H9 (cell line): ENCODE data around the gene RANBP17. TPM values are rescaled to one million over a fixed set of nuclear protein-coding genes. Genes with fewer than 3 reads are reported as not detected.

Source experiments
- DNase-seq: peaks from one replicate; pipeline ENCODE4 v3.0.0-alpha.2; 2017
- H2AFZ ChIP-seq: one replicate; pipeline ENCODE4 v1.6.1; 2013; ENCODE audit warnings: mild to moderate bottlenecking, low read length, control low read depth, moderate library complexity
- H2AK5ac ChIP-seq: 2 replicates; pipeline ENCODE4 v1.6.1; 2013; ENCODE audit warnings: low read length, control low read depth, mixed read lengths; ENCODE audit not compliant: insufficient read length
- H2BK120ac ChIP-seq: one replicate; pipeline ENCODE4 v1.6.1; 2013; ENCODE audit warnings: low read depth, mild to moderate bottlenecking, low read length, control low read depth, inconsistent platforms; ENCODE audit not compliant: poor library complexity, severe bottlenecking
- H2BK12ac ChIP-seq: 2 replicates; pipeline ENCODE4 v1.6.1; 2013; ENCODE audit warnings: low read length, control low read depth, mixed read lengths, low read depth; ENCODE audit not compliant: insufficient read length
- H2BK15ac ChIP-seq: 2 replicates; pipeline ENCODE4 v1.6.1; 2013; ENCODE audit warnings: low read depth, low read length, control low read depth
- H2BK20ac ChIP-seq: one replicate; pipeline ENCODE4 v1.6.1; 2013; ENCODE audit warnings: low read depth, mild to moderate bottlenecking, low read length, control low read depth, inconsistent platforms; ENCODE audit not compliant: poor library complexity, severe bottlenecking
- H2BK5ac ChIP-seq: 2 replicates; pipeline ENCODE4 v1.6.1; 2013; ENCODE audit warnings: low read length, control low read depth, mixed read lengths; ENCODE audit not compliant: insufficient read length
- H3K14ac ChIP-seq: 2 replicates; pipeline ENCODE4 v1.6.1; 2013; ENCODE audit warnings: low read length, control low read depth; ENCODE audit not compliant: insufficient read depth
- H3K18ac ChIP-seq: 2 replicates; pipeline ENCODE4 v1.6.1; 2013; ENCODE audit warnings: low read depth, mild to moderate bottlenecking, mixed read lengths, low read length, control low read depth; ENCODE audit not compliant: insufficient read length
- H3K23ac ChIP-seq: 2 replicates; pipeline ENCODE4 v1.6.1; 2013; ENCODE audit warnings: low read length, control low read depth, mixed read lengths, low read depth; ENCODE audit not compliant: insufficient read length
- H3K23me2 ChIP-seq: 2 replicates; pipeline ENCODE4 v1.6.1; 2013; ENCODE audit warnings: low read depth, mild to moderate bottlenecking, mixed read lengths, low read length, control low read depth; ENCODE audit not compliant: insufficient read length, poor library complexity, severe bottlenecking
- H3K27ac ChIP-seq: 2 replicates; pipeline ENCODE4 v1.5.1; 2013; ENCODE audit warnings: low read length, control low read depth, mixed read lengths, low read depth; ENCODE audit not compliant: insufficient read length
- H3K27me3 ChIP-seq: 2 replicates; pipeline ENCODE4 v1.6.1; 2013; ENCODE audit warnings: low read length, control low read depth, inconsistent platforms; ENCODE audit not compliant: insufficient read depth
- H3K4ac ChIP-seq: 2 replicates; pipeline ENCODE4 v1.6.1; 2013; ENCODE audit warnings: low read depth, mild to moderate bottlenecking, control low read depth, inconsistent platforms, low read length, moderate library complexity
- H3K4me1 ChIP-seq: 2 replicates; pipeline ENCODE4 v1.6.1; 2013; ENCODE audit warnings: low read length, control low read depth, inconsistent platforms; ENCODE audit not compliant: insufficient read depth
- H3K4me2 ChIP-seq: 2 replicates; pipeline ENCODE4 v1.6.1; 2013; ENCODE audit warnings: low read length, control low read depth, mixed read lengths; ENCODE audit not compliant: insufficient read length, insufficient read depth
- H3K56ac ChIP-seq: 2 replicates; pipeline ENCODE4 v1.6.1; 2013; ENCODE audit warnings: low read depth, mild to moderate bottlenecking, mixed read lengths, low read length, control low read depth; ENCODE audit not compliant: insufficient read length
- H3K79me1 ChIP-seq: 2 replicates; pipeline ENCODE4 v1.6.1; 2013; ENCODE audit warnings: low read depth, mild to moderate bottlenecking, moderate library complexity, low read length, control low read depth, inconsistent platforms; ENCODE audit not compliant: insufficient read depth, poor library complexity, severe bottlenecking
- H3K79me2 ChIP-seq: 2 replicates; pipeline ENCODE4 v1.6.1; 2013; ENCODE audit warnings: low read length, control low read depth, inconsistent platforms; ENCODE audit not compliant: insufficient read depth
- H3K9ac ChIP-seq: 2 replicates; pipeline ENCODE4 v1.6.1; 2013; ENCODE audit warnings: low read length, control low read depth, mixed read lengths; ENCODE audit not compliant: insufficient read length; ENCODE audit errors: extremely low read depth
- H3K9me3 ChIP-seq: one replicate; pipeline ENCODE4 v1.6.1; 2013; ENCODE audit warnings: low read depth, low read length, inconsistent platforms; ENCODE audit not compliant: control insufficient read depth
- H3T11ph ChIP-seq: one replicate; pipeline ENCODE4 v1.6.1; 2013; ENCODE audit warnings: mild to moderate bottlenecking, low read length, control low read depth, inconsistent platforms
- H4K20me1 ChIP-seq: one replicate; pipeline ENCODE4 v1.6.1; 2013; ENCODE audit not compliant: control insufficient read depth, insufficient read length, insufficient read depth
- H4K5ac ChIP-seq: 2 replicates; pipeline ENCODE4 v1.6.1; 2013; ENCODE audit warnings: low read depth, mild to moderate bottlenecking, mixed read lengths, low read length, control low read depth; ENCODE audit not compliant: insufficient read length
- H4K8ac ChIP-seq: replicated peaks from 2 replicates; pipeline ENCODE4 v1.6.1; 2013; ENCODE audit warnings: low read length, control low read depth, mixed read lengths, low read depth; ENCODE audit not compliant: insufficient read length
- H4K91ac ChIP-seq: 2 replicates; pipeline ENCODE4 v1.6.1; 2013; ENCODE audit warnings: low read depth, mild to moderate bottlenecking, moderate library complexity, mixed read lengths, low read length, control low read depth; ENCODE audit not compliant: insufficient read length
- H3K27ac Mint-ChIP-seq, 3 experiments: 2 replicates in 2 of 3; 3 replicates in 1 of 3; pipeline ENCODE4 v1.8.0; 2020 to 2021; ENCODE audit warnings: mixed read lengths in 3 of 3, mild to moderate bottlenecking in 1 of 3, moderate library complexity in 1 of 3
- H3K27me3 Mint-ChIP-seq: 2 replicates; pipeline ENCODE4 v1.8.0; 2021; ENCODE audit warnings: low read depth, mild to moderate bottlenecking, moderate library complexity, mixed read lengths
- H3K36me3 Mint-ChIP-seq, 3 experiments: 2 replicates in 2 of 3; 3 replicates in 1 of 3; pipeline ENCODE4 v1.8.0; 2020 to 2021; ENCODE audit warnings: low read depth in 3 of 3, mixed read lengths in 3 of 3; ENCODE audit not compliant: insufficient read depth in 1 of 3
- H3K4me1 Mint-ChIP-seq, 2 experiments: 2 replicates each; pipeline ENCODE4 v1.8.0; 2020; ENCODE audit warnings: mixed read lengths in 2 of 2
- H3K4me3 Mint-ChIP-seq, 2 experiments: 2 replicates in 1 of 2; 3 replicates in 1 of 2; pipeline ENCODE4 v1.8.0; 2020 to 2021; ENCODE audit warnings: mild to moderate bottlenecking in 2 of 2, mixed read lengths in 2 of 2, moderate library complexity in 1 of 2
- H3K9me3 Mint-ChIP-seq, 2 experiments: 2 replicates in 1 of 2; 3 replicates in 1 of 2; pipeline ENCODE4 v1.8.0; 2020; ENCODE audit warnings: mild to moderate bottlenecking in 2 of 2, mixed read lengths in 2 of 2, moderate library complexity in 1 of 2
- CTCF ChIP-seq: fragments of 200-600 bp; sonication (generic); conservative IDR thresholded peaks from 3 replicates; pipeline ENCODE4 v1.8.0; 2021; ENCODE audit warnings: antibody characterized with exemption, mild to moderate bottlenecking
- WGBS: extraction: QIAGEN DNeasy Blood & Tissue Kit; methylation state at CpG from one replicate; pipeline ENCODE4 v1.1.7; 2013; ENCODE audit warnings: missing lambda C conversion rate, low lambda C conversion rate, mixed read lengths; ENCODE audit not compliant: insufficient read length; ENCODE audit errors: extremely low coverage; 5-methylcytosine and 5-hydroxymethylcytosine counted together
- total RNA-seq: library from RNA; stranded (reverse); gene quantifications from 2 replicates; pipeline ENCODE4 v1.2.1, GENCODE V29; 2021

RANBP17 gene
- total RNA-seq, 1 experiment from 2014 or later: 16.5 TPM

GRCh38 chr5:171128136-171128535 lies 266.3 kb downstream of the RANBP17 start:
- TF ChIP-seq CTCF: no peak
- no peak overlapping the region for H3K4me3 Mint-ChIP-seq

More at GRCh38 chr5:171128136-171128535, 266.3 kb downstream of the RANBP17 start:
- Histone ChIP-seq H4K91ac (no peak overlapping the region), H3K56ac (no peak overlapping the region), H3K9me3 (no peaks in the 10 kb centered on the region), H2BK5ac (no peak overlapping the region), H3K9ac (no peak overlapping the region), H3K79me1 (no peaks in the 10 kb centered on the region), H4K20me1 (no peaks in the 10 kb centered on the region), H3K27ac (no peak overlapping the region), H3K14ac (no peak overlapping the region), H3K23ac (no peak overlapping the region), H2AK5ac (no peak overlapping the region), H2AFZ (no peak overlapping the region), H3T11ph (no peak overlapping the region), H3K27me3 (no peaks in the 10 kb centered on the region), H2BK120ac (no peak overlapping the region), H3K23me2 (no peaks in the 10 kb centered on the region), H2BK20ac (no peak overlapping the region), H3K4ac (no peak overlapping the region), H3K4me2 (no peak overlapping the region), H4K8ac (no peak overlapping the region), H2BK15ac (no peak overlapping the region), H3K79me2 (no peaks in the 10 kb centered on the region), H3K18ac (no peak overlapping the region), H3K4me1 (no peaks in the 10 kb centered on the region), H4K5ac (no peak overlapping the region), H2BK12ac (no peak overlapping the region)
- no CpG with 5 or more reads among the region's 4 CpGs for WGBS
- H3K27me3 Mint-ChIP-seq: no peaks in the 10 kb centered on the region
- no peaks in the 10 kb centered on the region for H3K36me3 Mint-ChIP-seq
- DNase-seq: no peak
- H3K9me3 Mint-ChIP-seq: no peaks in the 10 kb centered on the region
- no peak overlapping the region for H3K27ac Mint-ChIP-seq
- H3K4me1 Mint-ChIP-seq: no peaks in the 10 kb centered on the region
